Chondrocyte (in vitro differentiated cells): Measurements from ENCODE around the gene SUSD2. TPM values are rescaled to one million over a fixed set of nuclear protein-coding genes. Genes with fewer than 3 reads are reported as not detected.
"Not testable (repeated sequence)": the region's sequence is repeated elsewhere in the genome, so short reads cannot be mapped to it uniquely, and the experiment has no call there.

Source experiments
- DNase-seq: peaks from one replicate; pipeline ENCODE4 v3.0.0; 2021; ENCODE audit warnings: mixed read lengths, low spot score
- H3K27ac Mint-ChIP-seq: one replicate; pipeline ENCODE4 v1.8.0; 2021; ENCODE audit warnings: mild to moderate bottlenecking, moderate library complexity, mixed read lengths; ENCODE audit not compliant: unreplicated experiment
- H3K27me3 Mint-ChIP-seq: 2 replicates; pipeline ENCODE4 v1.8.0; 2021; ENCODE audit warnings: low read depth, mixed read lengths
- H3K36me3 Mint-ChIP-seq: 2 replicates; pipeline ENCODE4 v1.8.0; 2021; ENCODE audit warnings: low read depth, mixed read lengths
- H3K4me1 Mint-ChIP-seq: 2 replicates; pipeline ENCODE4 v1.8.0; 2021; ENCODE audit warnings: low read depth, mild to moderate bottlenecking, mixed read lengths
- H3K4me3 Mint-ChIP-seq: one replicate; pipeline ENCODE4 v1.8.0; 2021; ENCODE audit warnings: mild to moderate bottlenecking, moderate library complexity, mixed read lengths; ENCODE audit not compliant: unreplicated experiment
- H3K9me3 Mint-ChIP-seq: 2 replicates; pipeline ENCODE4 v1.8.0; 2021; ENCODE audit warnings: low read depth, mixed read lengths
- CTCF ChIP-seq: fragments of 200-600 bp; sonication (generic); IDR thresholded peaks from 2 replicates; pipeline ENCODE4 v1.5.0; 2021; ENCODE audit warnings: antibody characterized with exemption, mild to moderate bottlenecking, moderate library complexity
- total RNA-seq: library from RNA; stranded (reverse); gene quantifications from 3 replicates; pipeline ENCODE4 v1.2.1, GENCODE V29; 2021

Gene SUSD2
- total RNA-seq, 1 donor from 2014 or later, result 0.65 TPM

- peaks cover 38% of the 10 kb centered on the region for H3K4me1 Mint-ChIP-seq
- no peaks in the 10 kb centered on the region for H3K27me3 Mint-ChIP-seq
- peak overlapping the region; percentile 97 for H3K27ac Mint-ChIP-seq
- H3K9me3 Mint-ChIP-seq, result no peaks in the 10 kb centered on the region
- no peaks in the 10 kb centered on the region for H3K36me3 Mint-ChIP-seq
- no peak for DNase-seq
- H3K4me3 Mint-ChIP-seq, result peak overlapping the region; percentile 42
- TF ChIP-seq CTCF, result no peak
Measured at GRCh38 chr22:24207264-24208011, 26.2 kb downstream of the SUSD2 start.

- Mint-ChIP-seq H3K9me3 (no peaks in the 10 kb centered on the region), H3K27ac (peak overlapping the region; percentile 97), H3K27me3 (no peaks in the 10 kb centered on the region), H3K36me3 (no peaks in the 10 kb centered on the region), H3K4me1 (peaks cover 38% of the 10 kb centered on the region), H3K4me3 (no peak overlapping the region)
- no peak for DNase-seq
- TF ChIP-seq CTCF, result no peak
Measured at GRCh38 chr22:24208012-24208749, 26.9 kb downstream of the SUSD2 start.

- Mint-ChIP-seq H3K9me3 (no peaks in the 10 kb centered on the region), H3K27me3 (no peaks in the 10 kb centered on the region), H3K4me3 (no peak overlapping the region), H3K4me1 (peaks cover 38% of the 10 kb centered on the region), H3K27ac (no peak overlapping the region), H3K36me3 (no peaks in the 10 kb centered on the region)
- no peak for DNase-seq
- TF ChIP-seq CTCF, result no peak
Measured at GRCh38 chr22:24209016-24209415, 27.7 kb downstream of the SUSD2 start.

- peak overlapping the region; percentile 10 for H3K27ac Mint-ChIP-seq
- H3K9me3 Mint-ChIP-seq, result no peaks in the 10 kb centered on the region
- peaks cover 38% of the 10 kb centered on the region for H3K4me1 Mint-ChIP-seq
- H3K27me3 Mint-ChIP-seq, result no peaks in the 10 kb centered on the region
- no peak overlapping the region for H3K4me3 Mint-ChIP-seq
- TF ChIP-seq CTCF, result no peak
- H3K36me3 Mint-ChIP-seq, result no peaks in the 10 kb centered on the region
- no peak for DNase-seq
Measured at GRCh38 chr22:24209687-24210086, 28.4 kb downstream of the SUSD2 start.

GRCh38 chr22:24210409-24210808 lies 29.1 kb downstream of the SUSD2 start:
- not testable (repeated sequence) for H3K9me3 Mint-ChIP-seq, H3K27me3 Mint-ChIP-seq, H3K4me3 Mint-ChIP-seq, H3K36me3 Mint-ChIP-seq, DNase-seq, H3K27ac Mint-ChIP-seq
- peaks cover 35% of the 10 kb centered on the region for H3K4me1 Mint-ChIP-seq

- not testable (repeated sequence) for DNase-seq, H3K36me3 Mint-ChIP-seq, H3K4me3 Mint-ChIP-seq, H3K27ac Mint-ChIP-seq, H3K9me3 Mint-ChIP-seq, H3K27me3 Mint-ChIP-seq
- H3K4me1 Mint-ChIP-seq, result peaks cover 26% of the 10 kb centered on the region
Measured at GRCh38 chr22:24211716-24212115, 30.4 kb downstream of the SUSD2 start.

- peaks cover 12% of the 10 kb centered on the region for H3K4me1 Mint-ChIP-seq
- H3K27ac Mint-ChIP-seq, DNase-seq, H3K9me3 Mint-ChIP-seq, H3K27me3 Mint-ChIP-seq, H3K4me3 Mint-ChIP-seq, H3K36me3 Mint-ChIP-seq: not testable (repeated sequence)
Measured at GRCh38 chr22:24213111-24213510, 31.8 kb downstream of the SUSD2 start.
